ENCODE data around the gene RAB7A.
"Not testable (repeated sequence)": the region's sequence is repeated elsewhere in the genome, so short reads cannot be mapped to it uniquely, and the experiment has no call there.

RAB7A gene

GRCh38 chr3:128753715-128754114, 27.7 kb downstream of the RAB7A start:
- DNase-seq (ENCODE audit: low read depth) = no peak

GRCh38 chr3:128760042-128760441, 34.1 kb downstream of the RAB7A start:
- no peak for DNase-seq (ENCODE audit: low read depth)

DNA sequence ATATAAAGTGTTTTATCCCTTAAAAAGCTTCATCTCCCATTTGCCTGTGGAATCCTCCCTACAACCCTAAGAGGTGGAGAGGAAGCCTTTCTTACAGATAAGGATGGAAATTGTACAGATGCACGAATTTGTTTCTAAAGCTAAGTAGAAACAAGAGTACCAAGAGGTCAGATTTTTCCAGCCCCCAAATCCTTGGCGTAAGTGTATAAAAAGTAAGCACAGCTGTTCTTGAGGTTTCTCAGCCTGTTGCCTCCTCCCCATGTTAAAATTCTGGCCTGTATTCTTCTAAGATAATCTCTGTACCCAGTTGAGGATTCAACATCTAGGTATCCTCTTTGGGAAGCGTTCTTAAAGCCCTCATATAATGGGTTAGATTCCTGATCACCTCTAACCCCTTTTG, 34.9 kb downstream of the RAB7A start:
- DNase-seq (ENCODE audit: low read depth) = no peak

- no peak for DNase-seq (ENCODE audit: low read depth)
Observed at GRCh38 chr3:128761392-128761791, 35.4 kb downstream of the RAB7A start.

GRCh38 chr3:128763967-128764366, 38.0 kb downstream of the RAB7A start:
- no peak for DNase-seq (ENCODE audit: low read depth)

- no peak for DNase-seq (ENCODE audit: low read depth)
Observed at GRCh38 chr3:128764863-128765262, 38.9 kb downstream of the RAB7A start.

DNA sequence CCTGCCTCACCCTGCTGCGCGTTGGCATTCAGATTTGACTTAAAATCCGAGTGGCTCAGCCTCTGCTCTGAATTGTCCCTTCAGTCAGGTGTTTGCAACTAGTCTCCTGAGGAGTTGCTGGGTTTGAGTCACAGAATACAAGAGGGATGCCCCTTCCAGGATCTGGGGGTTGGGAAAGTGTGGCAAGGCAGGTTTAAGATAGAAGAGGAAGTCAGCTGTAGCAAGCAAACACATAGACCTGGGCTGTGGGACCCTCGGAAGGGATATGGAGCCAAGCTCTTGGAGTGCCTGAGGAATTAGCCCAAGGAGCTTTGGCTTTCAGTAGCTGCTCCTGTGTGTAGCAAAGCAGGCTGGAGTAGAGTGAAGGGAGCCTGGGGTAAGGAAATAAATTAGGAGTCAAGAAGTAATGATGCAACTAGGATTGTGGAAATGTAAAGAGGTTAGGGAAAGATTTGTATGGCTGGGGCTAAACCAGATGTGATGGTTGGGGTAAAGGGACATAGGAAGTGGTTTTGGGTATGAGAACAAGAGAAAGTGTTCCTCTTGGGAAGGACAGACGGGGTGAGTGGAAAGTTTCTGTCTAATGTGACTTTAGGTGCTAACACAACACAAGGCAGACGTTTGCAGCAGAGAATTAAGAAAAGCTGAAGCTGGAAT, 41.2 kb downstream of the RAB7A start:
- no peak for DNase-seq (ENCODE audit: low read depth)

DNA sequence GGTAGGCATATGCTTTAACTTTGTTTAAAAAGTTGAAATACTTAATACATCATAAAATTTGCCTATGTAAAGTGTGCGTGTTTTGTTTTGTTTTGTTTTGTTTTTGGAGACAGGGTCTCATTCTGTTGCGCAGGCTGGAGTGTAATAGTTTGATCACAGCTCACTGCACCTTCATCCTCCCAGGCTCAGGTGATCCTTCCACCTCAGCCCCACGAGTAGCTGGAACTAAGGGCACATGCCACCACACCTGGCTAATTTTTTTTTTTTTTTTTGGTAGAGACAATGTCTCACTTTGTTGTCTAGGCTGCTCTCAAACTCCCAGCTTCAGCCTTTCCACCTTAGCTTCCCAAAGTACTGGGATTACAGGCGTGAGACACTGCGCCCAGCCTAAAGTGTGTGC, 42.5 kb downstream of the RAB7A start:
- DNase-seq (ENCODE audit: low read depth) = no peak

DNA sequence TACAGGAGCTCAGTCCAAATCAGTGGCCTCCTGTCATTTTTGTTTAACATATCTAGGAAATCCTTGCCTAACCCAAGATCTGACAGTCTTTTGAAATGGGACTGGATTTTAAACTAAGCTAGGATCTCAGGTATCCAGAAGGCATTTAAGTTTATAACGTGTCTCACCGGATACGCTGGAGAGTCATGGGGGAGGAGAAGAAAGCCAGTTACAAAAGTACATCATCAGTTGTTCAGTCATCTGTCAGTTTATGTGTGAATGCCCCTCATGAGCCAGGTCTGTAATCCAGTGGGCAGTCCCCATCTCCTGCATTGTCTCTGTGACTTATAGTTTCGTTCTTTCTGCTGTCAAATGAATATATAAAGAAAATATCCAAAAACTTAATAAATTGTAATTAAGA, 44.4 kb downstream of the RAB7A start:
- DNase-seq (ENCODE audit: low read depth) = no peak

- DNase-seq (ENCODE audit: low read depth) = not testable (repeated sequence)
Observed at GRCh38 chr3:128773189-128773588, 47.2 kb downstream of the RAB7A start.

DNA sequence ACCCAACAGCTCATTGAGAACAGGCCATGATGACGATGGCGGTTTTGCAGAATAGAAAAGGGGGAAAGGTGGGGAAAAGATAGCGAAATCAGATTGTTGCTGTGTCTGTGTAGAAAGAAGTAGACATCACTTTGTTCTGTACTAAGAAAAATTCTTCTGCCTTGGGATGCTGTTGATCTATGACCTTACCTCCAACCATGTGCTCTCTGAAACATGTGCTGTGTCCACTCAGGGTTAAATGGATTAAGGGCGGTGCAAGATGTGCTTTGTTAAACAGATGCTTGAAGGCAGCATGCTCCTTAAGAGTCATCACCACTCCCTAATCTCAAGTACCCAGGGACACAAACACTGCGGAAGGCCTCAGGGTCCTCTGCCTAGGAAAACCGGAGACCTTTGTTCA, 47.6 kb downstream of the RAB7A start:
- not testable (repeated sequence) for DNase-seq (ENCODE audit: low read depth)

DNA sequence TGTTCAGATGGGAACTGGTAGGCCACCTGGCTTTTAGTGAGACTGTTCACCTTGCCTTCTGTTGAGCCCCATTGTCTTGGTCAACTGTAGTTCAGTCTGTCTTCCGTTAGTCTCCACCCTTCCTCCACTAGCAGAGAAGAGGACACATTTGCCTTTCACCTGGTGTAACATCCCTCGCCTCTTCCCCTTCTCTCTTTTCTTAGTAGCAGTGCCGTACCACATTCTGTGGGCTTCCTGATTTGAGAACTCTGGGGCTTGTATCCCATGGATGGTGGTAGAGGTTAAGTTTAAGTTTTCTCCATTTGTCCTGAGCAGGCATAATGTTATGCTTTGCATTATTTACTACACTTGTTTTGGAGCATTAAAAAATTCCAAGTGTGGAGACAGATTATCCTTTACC, 49.3 kb downstream of the RAB7A start:
- DNase-seq (ENCODE audit: low read depth) = no peak

DNA sequence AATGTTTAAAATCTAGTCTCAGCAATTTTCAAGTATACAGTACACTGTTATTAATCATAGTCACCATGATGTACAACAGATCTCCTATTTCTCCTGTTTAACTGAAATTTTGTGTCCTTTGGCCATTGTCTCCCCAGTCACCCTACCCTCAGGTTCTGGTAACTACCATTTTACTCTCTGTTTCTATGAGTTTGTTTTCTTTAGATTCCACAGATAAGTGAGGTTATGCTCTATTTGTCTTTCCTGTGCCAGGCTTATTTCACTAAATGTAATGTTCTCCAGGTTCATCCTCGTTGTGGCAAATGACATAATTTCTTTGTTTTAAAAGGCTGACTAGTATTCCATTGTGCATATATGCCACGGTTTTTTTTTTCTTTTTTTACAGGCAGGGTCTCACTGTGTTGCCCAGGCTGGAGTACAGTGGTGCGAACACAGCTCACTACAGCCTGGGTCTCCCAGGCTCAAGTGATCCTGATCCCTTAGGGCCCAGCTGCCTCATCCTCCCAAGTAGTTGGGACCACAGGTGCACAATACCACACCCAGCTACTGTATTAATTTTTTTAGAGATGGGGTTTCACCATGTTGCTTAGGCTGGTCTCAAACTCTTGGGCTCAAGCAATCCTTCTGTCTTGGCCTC, 50.0 kb downstream of the RAB7A start:
- no peak for DNase-seq (ENCODE audit: low read depth)

- no peak for DNase-seq (ENCODE audit: low read depth)
Observed at GRCh38 chr3:128780101-128780837, 54.3 kb downstream of the RAB7A start.

DNA sequence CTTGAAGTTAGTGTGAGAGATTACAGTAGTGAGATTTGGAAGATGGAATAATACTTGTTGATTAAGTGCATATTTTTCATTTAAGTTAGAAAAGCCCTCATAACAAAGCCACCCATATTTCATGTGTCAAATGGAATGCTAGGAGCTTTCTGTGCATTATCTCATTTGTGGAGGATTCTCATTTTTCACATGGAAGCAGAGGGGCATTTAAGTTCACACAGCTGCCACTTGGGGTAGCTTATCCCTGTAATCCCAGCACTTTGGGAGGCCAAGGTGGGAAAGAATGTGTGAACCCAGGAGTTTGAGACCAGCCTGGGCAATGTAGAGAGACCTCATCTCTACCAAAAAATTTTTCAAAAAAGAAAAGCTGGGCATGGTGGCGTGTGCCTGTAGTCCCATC, 55.2 kb downstream of the RAB7A start:
- DNase-seq (ENCODE audit: low read depth) = no peak

DNA sequence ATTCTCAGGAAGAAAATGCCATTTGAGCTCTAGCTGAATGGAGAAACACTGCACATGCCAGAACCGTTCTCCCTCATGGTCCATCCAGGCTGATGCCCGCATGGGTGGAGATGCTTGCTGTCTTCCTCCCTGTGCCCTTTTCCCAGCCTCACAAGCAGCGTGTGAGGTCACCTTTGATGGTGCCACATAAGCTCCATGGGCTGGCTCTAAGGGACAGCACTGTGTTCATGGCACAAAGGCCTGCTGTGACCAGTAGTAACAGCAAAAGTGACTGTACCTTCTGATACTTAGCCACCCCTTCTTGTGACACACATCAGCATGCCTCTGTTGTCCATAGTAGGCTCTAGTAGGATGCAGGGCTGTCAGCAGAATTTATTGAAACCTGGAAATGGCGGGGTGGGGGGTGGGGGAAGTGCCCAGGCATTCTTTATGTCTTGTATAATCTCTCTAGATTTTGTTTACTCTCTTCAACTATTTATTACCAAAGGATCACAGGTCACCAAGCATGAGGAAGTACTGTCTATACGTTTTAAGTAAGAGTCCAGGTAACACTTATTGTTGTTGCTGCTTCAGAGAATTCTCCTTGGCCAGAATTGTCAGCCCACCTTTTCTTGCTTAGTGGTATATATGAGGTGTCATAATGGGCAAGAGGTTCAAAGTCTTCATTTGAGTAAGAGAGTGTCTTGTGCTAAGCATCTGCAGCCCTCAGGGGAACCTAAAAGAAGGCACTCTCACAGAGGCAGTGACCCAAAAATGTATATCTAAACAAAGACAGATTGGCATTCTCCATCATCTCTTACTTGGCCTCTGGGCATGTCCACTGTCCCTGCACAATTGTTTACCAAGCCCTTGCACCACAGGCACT, 56.5 kb downstream of the RAB7A start:
- DNase-seq (ENCODE audit: low read depth) = no peak

GRCh38 chr3:128783774-128784173, 57.8 kb downstream of the RAB7A start:
- no peak for DNase-seq (ENCODE audit: low read depth)

GRCh38 chr3:128784232-128784631, 58.2 kb downstream of the RAB7A start:
- DNase-seq (ENCODE audit: low read depth) = no peak

GRCh38 chr3:128784843-128785242, 58.9 kb downstream of the RAB7A start:
- DNase-seq (ENCODE audit: low read depth) = no peak

DNA sequence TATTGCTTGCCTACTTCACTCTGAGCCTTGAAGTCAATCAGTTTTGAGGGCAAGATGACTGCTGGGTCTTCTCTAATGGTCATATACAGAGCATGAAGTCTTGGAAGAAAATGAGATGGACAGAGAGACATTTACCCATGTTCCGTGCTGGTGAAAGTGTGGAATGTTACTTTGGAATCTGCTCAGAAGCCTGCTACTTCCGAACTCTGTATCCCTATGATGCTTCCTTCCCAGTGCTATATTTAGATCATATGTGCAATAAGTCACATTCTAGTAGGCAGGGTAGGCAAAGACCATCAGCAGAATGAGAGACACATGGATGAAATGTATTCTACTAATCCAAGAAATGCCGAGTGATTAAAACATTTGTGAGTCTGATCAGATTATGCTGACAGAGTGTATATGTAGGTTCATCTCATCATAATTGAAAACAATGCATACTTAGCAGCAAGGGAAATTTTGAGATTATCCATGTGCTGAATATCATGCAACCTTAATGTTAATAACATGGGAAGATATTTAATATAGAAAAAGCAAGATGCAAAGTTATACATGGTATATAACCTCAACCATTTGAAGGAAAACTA, 60.5 kb downstream of the RAB7A start:
- DNase-seq (ENCODE audit: low read depth) = no peak

DNA sequence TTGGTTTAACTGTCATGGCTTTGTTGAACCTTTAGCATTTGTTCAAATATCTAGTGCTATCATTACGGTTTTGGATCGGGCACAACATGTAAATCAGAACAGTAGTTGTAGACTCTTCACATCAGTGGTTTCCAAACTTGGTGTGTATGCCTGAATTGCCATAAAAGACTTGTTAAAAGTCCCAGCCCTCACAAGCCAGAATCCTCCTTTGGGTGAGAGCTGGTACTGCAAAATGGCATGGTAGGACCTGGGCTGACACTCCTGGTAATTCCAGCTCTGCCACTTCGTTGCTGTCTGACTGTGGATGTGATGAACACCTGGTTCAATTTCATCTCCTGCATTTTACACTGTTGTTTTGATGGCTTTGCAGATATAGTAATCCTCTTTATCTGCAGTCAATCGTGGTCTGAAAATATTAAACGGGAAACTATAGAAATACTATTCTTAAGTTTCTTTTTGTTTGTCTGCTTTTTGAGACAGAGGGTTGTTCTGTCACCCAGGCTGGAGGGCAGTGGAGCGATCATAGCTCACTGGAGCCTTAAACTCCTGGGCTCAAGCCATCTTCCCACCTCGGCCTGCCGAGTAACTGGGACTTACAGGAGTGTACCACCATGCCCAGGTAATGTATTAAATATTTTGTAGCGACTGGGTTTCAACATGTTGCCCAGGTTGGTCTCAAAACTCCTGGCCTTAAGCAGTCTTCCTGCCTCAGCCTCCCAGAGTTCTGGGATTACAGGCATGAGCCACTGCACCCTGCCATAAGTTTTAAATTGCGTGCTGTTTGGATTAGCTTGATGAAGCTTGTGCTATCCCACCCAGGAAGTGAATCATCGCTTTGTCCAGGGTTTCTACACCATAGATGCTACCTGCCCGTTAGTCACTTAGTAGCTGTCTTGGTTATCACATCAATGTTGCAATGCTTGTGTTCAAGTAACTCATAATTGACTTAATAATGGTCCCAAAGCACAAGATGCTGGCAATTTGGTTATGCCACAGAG, 61.6 kb downstream of the RAB7A start:
- no peak for DNase-seq (ENCODE audit: low read depth)

Data from stimulated activated CD8-positive, alpha-beta memory T cell treated with anti-CD3 and anti-CD28 coated beads, Interleukin-7, amount 100 ng/mL, for 24 hours (primary cell).